Fibroblast of skin of abdomen (primary cell): Measurements from ENCODE around the gene ROBO4.

Experiments used
- DNase-seq: peaks from one replicate; pipeline ENCODE4 v3.0.0-alpha.2; 2013

Gene ROBO4

GRCh38 chr11:124872741-124873140 lies 24.9 kb downstream of the ROBO4 start:
- DNase-seq, result no peak

- no peak for DNase-seq
Measured at GRCh38 chr11:124872280-124872679, 25.4 kb downstream of the ROBO4 start.

DNA sequence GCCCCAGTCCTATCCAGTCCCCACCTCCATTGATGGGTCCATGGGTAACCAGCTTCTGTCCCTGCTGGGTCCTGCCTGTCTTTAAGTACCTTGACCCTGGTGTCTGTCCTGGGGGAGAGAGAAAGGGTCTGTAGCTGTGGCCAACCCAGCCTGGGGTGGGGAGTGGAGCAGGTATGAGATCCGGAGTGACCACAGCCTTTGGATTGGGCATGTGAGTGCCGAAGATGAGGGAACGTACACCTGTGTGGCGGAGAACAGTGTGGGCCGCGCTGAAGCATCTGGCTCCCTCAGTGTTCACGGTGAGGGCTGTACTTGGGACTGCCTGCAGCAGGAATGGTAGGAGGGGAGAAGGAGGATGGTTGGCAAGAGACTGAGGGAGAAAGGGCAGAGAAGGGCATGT lies 27.2 kb downstream of the ROBO4 start:
- DNase-seq, result no peak

- DNase-seq, result no peak
Measured at GRCh38 chr11:124869856-124870387, 27.7 kb downstream of the ROBO4 start.

DNA sequence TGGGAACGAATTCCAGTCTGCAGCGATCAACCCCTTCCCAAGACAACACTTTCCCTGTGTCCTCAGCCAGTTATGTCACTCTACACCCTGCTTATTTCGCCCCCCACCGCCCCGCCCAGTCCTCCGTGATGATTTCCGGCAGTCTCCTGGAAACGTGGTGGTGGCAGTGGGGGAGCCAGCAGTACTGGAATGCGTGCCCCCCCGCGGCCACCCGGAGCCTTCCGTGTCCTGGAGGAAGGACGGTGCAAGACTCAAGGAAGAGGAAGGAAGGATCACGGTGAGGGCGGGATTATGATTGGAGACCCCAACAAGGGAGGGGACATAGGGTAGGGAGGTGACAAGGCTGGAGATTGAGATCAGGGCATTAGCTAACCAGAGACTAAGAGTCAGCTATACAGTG lies 28.3 kb downstream of the ROBO4 start:
- no peak for DNase-seq

DNA sequence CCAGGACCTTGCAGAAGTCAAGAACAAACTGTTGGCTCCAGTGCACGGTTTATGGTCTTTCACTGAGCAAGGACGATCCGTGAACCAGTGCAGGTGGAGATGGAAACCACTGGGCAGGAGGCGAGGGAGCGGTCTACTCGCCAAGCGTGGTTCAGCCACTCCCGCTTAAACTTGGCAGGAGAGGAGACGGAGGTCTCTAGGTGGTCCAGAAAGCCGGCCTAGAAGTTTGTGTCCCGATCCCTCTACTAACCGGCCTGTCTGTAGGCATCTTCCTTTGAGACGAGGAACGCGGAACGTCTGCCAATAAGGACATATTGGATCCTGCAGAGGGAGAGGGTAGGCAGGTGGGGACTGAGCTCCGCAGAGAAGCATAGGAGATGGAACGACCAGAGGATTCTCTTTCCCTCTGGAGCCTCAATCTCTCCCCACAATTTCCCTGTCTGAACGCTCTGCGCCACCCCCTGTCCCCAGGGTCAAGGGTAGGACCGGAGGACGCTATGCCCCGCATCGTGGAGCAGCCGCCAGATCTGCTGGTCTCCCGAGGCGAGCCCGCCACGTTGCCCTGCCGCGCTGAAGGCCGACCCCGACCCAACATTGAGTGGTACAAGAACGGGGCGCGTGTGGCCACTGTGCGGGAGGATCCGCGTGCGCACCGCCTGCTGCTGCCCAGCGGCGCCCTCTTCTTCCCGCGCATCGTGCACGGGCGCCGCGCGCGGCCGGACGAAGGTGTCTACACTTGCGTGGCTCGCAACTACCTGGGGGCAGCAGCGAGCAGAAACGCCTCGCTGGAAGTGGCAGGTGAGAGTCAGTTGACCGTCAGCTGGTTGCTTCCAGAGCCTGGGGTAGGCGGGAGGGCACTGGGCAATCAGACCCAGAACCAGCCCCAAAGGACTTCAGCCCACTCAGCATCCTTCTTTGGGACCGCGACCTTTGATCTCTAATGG lies 29.1 kb downstream of the ROBO4 start:
- no peak for DNase-seq

GRCh38 chr11:124867700-124868099 lies 30.0 kb downstream of the ROBO4 start:
- no peak for DNase-seq

DNA sequence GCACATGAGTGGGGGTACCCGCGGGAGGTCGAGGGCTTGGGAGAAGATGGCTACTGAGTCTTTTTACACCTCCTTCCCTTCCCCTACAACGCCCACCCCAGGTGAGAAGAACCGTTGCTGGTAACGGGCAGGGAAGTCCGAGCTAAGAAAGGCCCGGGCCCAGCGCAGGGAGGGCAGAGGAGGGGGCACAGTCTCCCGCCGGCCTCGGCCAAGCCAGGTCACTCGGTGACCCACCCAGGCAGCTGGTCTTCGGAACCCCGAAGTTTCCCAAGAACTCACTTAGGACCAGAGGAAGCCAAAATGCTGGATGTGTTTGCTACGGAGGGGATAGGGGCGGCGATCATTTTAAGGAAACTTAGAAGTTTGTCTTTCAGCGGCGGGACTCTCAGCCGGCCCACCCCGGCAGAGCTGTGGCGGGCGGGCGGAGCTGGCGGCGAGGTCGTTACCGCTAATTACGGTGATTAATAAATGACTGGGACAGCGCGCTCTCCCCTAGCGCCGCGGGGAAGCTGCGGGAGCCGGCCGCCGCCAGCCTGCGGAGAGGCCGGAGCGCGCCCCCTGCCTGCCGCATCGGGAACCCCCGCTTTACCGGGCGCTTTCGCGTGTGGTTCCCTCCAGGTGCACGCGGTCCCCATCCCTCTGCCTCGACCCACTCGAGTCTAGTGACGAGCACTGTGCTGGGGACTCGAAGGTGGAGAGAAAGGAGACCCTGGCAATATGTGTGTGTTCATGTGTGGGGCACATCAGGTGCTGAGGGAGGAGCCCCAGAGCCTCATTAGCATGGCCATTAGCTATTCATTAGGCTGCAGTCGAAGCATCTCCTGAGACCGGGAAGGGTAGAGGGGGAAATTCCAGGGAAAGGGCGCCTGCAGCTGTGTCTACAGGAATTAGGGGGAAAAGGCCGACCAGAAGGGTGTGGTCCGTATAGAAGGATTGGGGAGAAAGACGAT lies 31.5 kb downstream of the ROBO4 start:
- no peak for DNase-seq

- no peak for DNase-seq
Measured at GRCh38 chr11:124865181-124865901, 32.3 kb downstream of the ROBO4 start, which contains the start of gene ROBO3. Gene ROBO3 (plus strand): TSS chr11:124865432. CDS start chr11:124865578, 146 bp downstream.

DNA sequence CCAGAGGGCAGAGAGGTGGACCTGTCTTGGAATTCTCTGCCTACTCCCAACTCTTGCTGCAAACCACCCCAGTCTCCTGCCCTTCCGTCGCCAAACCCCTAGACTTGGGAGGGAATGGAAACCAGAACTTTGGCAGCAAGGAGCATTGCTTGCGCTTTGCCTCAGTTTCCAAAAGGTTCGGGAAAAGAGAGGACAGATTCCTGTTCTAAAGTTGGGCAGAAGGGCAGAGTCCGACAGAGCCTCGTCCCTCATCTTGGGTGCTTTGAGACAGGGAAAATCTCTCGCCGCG lies 32.8 kb downstream of the ROBO4 start:
- DNase-seq, result no peak

GRCh38 chr11:124864176-124864891 lies 33.3 kb downstream of the ROBO4 start:
- no peak for DNase-seq

- no peak for DNase-seq
Measured at GRCh38 chr11:124863826-124864165, 33.9 kb downstream of the ROBO4 start.

DNA sequence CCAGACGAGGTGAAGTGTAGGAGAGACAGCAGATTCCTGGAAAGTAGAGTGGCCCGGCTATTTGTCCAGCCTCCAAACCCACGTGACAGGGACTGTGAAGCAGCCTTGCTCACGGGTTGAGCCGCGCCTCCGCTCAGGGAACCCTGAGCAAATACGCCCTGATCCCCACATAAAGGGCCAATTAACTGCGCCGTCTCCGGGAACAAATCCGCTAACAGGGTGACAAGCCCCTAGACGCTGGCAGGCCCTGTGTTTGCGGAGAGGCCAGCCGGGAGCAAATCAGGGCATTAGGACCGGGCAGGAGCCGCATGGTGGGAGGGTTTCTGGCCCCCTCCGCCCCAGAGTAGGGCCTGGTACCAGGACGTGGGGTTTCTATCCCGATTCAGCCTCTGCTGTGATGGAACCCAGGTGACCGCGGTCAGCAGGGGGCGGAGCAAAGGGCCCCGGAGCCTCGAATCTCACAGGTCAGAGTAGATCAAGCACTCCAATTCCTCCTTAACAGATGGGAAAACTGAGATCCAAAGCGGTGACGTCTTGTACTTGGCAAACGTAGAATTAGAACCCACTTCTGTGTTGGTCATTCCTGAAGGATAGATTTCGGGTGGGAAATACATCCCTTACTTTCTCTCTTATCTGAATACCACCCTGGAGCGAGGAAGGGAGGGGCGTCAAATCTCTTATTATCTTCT lies 34.4 kb downstream of the ROBO4 start:
- no peak for DNase-seq

DNA sequence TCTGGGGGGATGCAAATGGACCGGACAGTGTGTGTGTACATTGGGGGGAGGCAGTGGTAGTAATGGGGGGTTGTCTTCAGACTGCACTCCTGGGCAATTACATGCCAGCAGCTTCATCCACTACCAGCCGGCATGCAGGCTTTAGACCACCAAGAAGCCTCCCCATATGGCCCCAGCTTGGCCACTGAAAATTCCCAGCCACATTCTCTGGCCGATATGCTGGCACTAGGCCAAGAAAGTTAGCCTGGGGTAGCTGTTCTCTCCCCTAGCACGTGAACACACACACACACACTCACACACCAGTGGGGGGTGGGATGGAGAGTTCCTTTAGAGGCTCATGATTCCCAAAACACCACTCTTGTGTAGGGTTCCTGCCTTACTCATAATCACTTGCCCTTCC lies 36.0 kb downstream of the ROBO4 start:
- DNase-seq, result no peak

DNA sequence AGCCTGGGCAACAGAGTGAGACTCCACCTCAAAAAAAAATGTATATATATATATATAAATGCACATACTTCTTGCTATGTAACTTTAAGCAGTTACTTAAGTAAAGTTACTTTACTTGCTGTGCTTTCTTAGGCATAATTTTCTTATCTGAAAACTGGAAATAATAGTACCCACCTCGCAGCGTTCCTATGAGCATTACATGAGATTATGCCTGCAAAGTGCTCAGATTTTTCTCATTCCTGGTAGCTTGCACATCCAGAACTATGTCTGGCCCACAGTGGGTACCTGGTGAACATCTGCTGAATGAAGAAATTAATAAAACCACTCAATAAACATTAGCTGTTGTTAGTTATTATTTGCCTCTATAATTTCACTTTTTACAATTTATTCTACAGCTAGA lies 38.5 kb downstream of the ROBO4 start:
- DNase-seq, result no peak

- no peak for DNase-seq
Measured at GRCh38 chr11:124846070-124846673, 51.5 kb downstream of the ROBO4 start.

DNA sequence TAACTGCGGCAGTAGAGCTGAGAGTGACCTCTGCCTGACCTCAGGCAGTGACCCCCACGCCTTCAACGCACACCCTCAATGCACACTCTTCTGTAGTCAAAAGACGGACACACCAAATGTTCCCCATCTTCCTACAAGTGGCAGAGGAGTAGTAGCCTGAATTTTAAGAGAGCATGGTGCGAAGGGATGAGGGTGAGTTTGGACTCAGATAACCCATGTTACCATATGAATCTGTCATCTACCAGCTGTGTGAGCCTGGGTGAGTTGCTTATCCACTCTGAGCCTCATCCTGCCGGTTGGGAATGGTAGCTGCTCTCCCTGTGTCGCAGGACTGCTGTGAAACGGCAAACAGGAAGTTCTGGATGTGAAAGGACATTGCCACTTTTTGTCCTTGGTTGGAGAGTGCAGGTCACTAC lies 53.0 kb downstream of the ROBO4 start:
- no peak for DNase-seq

GRCh38 chr11:124843616-124843910 lies 54.1 kb downstream of the ROBO4 start:
- DNase-seq, result no peak

GRCh38 chr11:124842305-124842704 lies 55.4 kb downstream of the ROBO4 start:
- DNase-seq, result no peak

DNA sequence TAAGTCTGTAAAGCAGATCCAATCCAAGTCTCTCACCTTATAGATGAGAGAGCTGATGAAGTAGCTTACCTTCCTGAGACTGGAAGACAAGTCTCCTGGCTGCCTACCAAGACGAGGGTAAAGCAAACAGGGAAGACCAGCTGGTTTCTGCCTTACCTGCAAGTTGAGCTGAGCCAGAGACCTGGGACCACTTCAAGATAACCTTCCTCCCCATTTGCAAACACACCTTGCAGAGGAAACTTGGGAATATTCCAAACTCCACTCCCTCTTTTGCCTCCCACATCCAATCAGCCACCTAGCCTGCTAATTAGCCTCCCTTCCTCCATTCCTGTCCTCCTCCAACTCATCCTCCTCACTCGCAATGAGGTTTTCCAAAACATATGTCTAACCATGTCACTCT lies 55.8 kb downstream of the ROBO4 start:
- DNase-seq, result no peak

DNA sequence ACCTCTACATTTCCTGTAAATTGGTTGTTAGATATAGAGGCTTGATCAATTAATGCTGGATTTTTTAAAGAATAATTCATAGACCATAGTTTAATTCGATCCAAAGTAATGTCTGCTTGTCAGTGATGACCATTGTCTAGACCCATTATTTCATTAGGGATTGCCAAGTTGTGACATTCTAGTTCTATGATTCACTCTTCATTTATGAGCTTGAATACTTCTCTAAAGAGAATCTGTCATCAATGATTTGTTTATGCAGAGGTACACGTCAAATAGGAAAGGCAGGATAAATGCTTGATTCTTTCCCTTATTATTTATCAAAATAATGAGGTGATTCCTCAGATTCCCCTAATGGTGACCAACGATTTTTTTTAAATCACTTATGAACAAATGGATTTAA lies 56.5 kb downstream of the ROBO4 start:
- peak; percentile 21 for DNase-seq
